OCI-LY7 (cell line): ENCODE data around the gene FCGR3B. TPM values are rescaled to one million over a fixed set of nuclear protein-coding genes. Genes with fewer than 3 reads are reported as not detected.
"Not testable (repeated sequence)": the region's sequence is repeated elsewhere in the genome, so short reads cannot be mapped to it uniquely, and the experiment has no call there.

Experiments
- BruUV-seq: library from RNA; stranded (reverse); fragments of 400-500 nt; replicated peaks from 2 replicates; lab custom pipeline; 2021; lab: Mats Ljungman, UMichigan
- CTCF ChIA-PET: fragments of 300-600 bp; sonication (Branson Sonifier 250); formaldehyde crosslinking; loops from one replicate; lab custom pipeline; 2022; ENCODE audit warnings: antibody characterized with exemption; ENCODE audit not compliant: unreplicated experiment; lab: Charles Lee
- POLR2A ChIA-PET: fragments of 300-600 bp; sonication (Branson Sonifier 250); formaldehyde crosslinking; loops from one replicate; lab custom pipeline; 2022; ENCODE audit warnings: antibody characterized with exemption; lab: Charles Lee
- DNase-seq: peaks from one replicate; pipeline ENCODE4 v3.0.0-alpha.2; 2015; ENCODE audit warnings: low spot score
- H2AFZ ChIP-seq: fragments of 200-600 bp; sonication (generic), shearing (Covaris generic); 2 replicates; pipeline ENCODE4 v1.6.1; 2014; ENCODE audit warnings: mild to moderate bottlenecking, antibody characterized with exemption, low read length, moderate library complexity
- H3K27ac ChIP-seq: fragments of 200-600 bp; sonication (generic); 2 replicates; pipeline ENCODE4 v1.5.1; 2014; ENCODE audit warnings: mixed run types, low read depth, mild to moderate bottlenecking, moderate library complexity, low read length, inconsistent platforms; ENCODE audit not compliant: poor library complexity, severe bottlenecking
- H3K36me3 ChIP-seq: fragments of 200-600 bp; sonication (generic); 2 replicates; pipeline ENCODE4 v1.6.1; 2014; ENCODE audit warnings: mild to moderate bottlenecking, antibody characterized with exemption, low read length, moderate library complexity, mixed read lengths; ENCODE audit not compliant: insufficient read depth
- H3K4me1 ChIP-seq: fragments of 200-600 bp; sonication (generic); 2 replicates; pipeline ENCODE4 v1.5.1; 2014; ENCODE audit warnings: mild to moderate bottlenecking, low read length; ENCODE audit not compliant: insufficient read depth, poor library complexity, severe bottlenecking
- H3K4me2 ChIP-seq: fragments of 200-600 bp; sonication (generic); 2 replicates; pipeline ENCODE4 v1.6.1; 2014; ENCODE audit warnings: mild to moderate bottlenecking, low read length
- H3K4me3 ChIP-seq: fragments of 200-600 bp; sonication (generic); 2 replicates; pipeline ENCODE4 v1.5.1; 2014; ENCODE audit warnings: mild to moderate bottlenecking, low read depth, low read length; ENCODE audit not compliant: poor library complexity, severe bottlenecking
- H3K79me2 ChIP-seq: fragments of 200-600 bp; sonication (generic); 2 replicates; pipeline ENCODE4 v1.6.1; 2016; ENCODE audit warnings: low read depth, mild to moderate bottlenecking, low read length, moderate library complexity, mixed read lengths; ENCODE audit not compliant: insufficient read depth
- H3K9me2 ChIP-seq: fragments of 200-600 bp; sonication (generic); 2 replicates; pipeline ENCODE4 v1.6.1; 2016; ENCODE audit warnings: mild to moderate bottlenecking, low read length, mixed read lengths; ENCODE audit not compliant: insufficient read depth
- H3K9me3 ChIP-seq: fragments of 200-600 bp; sonication (generic); 2 replicates; pipeline ENCODE4 v1.6.1; 2014; ENCODE audit warnings: mild to moderate bottlenecking, mixed run types, low read length, mixed read lengths
- H4K20me1 ChIP-seq: fragments of 200-600 bp; sonication (generic); 2 replicates; pipeline ENCODE4 v1.6.1; 2014; ENCODE audit warnings: mild to moderate bottlenecking, antibody characterized with exemption, low read length, moderate library complexity, mixed read lengths; ENCODE audit not compliant: insufficient read depth
- intact Hi-C: fragments of 100-400 bp; cut with micrococcal nuclease; formaldehyde crosslinking; loops from one replicate; pipeline ENCODE4 v1.10.0; 2022; ENCODE audit not compliant: unreplicated experiment
- total RNA-seq, 2 experiments: library from RNA; depleted of rRNA in 1 of 2; stranded (reverse); fragments of >200 nt in 1 of 2; shearing (Covaris generic) in 1 of 2; gene quantifications; 2 replicates each; pipeline ENCODE4 v1.2.3, GENCODE V29; 2014 to 2022

The FCGR3B gene
- total RNA-seq, 2 experiments from 2014 or later: not detected

GRCh38 chr1:161671045-161672020 is 40.4 kb upstream of the FCGR3B start:
- BruUV-seq, H3K9me2 ChIP-seq, H3K79me2 ChIP-seq, intact Hi-C loops, H3K4me3 ChIP-seq, CTCF ChIA-PET, H4K20me1 ChIP-seq, H3K27ac ChIP-seq, H2AFZ ChIP-seq, DNase-seq, H3K4me2 ChIP-seq, H3K4me1 ChIP-seq, POLR2A ChIA-PET, H3K36me3 ChIP-seq, H3K9me3 ChIP-seq: not testable (repeated sequence)

DNA sequence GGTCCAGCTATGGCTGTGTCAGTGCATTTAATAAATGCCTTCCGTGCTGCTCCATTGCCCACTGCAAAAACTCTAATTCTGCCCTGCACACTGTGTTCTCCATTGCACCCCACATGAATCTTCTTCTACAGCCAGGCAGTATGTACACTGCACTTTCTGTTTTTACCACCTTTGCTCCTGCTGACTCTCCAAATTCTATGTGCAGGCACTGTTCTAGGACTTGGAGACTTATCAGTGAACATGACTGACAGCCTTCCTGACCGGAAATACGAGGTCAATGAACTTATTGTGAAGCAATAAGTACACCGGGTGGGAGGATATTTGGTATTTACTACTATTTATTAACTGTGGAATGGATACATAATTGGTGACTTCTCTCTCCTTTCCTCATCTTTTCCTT is 33.7 kb upstream of the FCGR3B start:
- H3K4me1 ChIP-seq, H3K9me3 ChIP-seq, POLR2A ChIA-PET, DNase-seq, H2AFZ ChIP-seq, H3K36me3 ChIP-seq, CTCF ChIA-PET, BruUV-seq, H3K4me2 ChIP-seq, H3K9me2 ChIP-seq, H3K27ac ChIP-seq, H3K4me3 ChIP-seq, intact Hi-C loops, H4K20me1 ChIP-seq, H3K79me2 ChIP-seq: not testable (repeated sequence)

DNA sequence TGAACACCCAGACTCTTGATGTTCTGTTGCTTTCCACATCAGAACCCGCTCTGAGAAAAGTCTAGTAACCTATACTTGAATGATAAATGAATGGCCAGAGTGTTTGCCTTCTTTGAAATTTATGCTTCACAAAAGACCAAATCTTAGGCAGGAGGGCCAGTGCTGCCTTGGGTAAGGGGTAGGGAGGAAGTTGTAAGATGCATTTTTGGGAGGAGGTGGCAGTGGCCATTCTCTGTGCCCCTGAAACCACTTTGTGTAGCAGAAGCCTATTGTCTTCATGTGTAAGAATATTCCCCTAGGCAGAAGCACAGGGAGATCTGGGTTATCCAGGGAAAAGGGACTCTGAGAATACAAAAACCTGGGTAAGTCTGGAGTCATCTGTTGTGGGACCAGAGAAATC is 32.6 kb upstream of the FCGR3B start:
- H3K36me3 ChIP-seq, DNase-seq, H2AFZ ChIP-seq, H4K20me1 ChIP-seq, H3K4me3 ChIP-seq, H3K9me2 ChIP-seq, BruUV-seq, H3K79me2 ChIP-seq, H3K4me1 ChIP-seq, CTCF ChIA-PET, H3K9me3 ChIP-seq, intact Hi-C loops, H3K4me2 ChIP-seq, POLR2A ChIA-PET, H3K27ac ChIP-seq: not testable (repeated sequence)

DNA sequence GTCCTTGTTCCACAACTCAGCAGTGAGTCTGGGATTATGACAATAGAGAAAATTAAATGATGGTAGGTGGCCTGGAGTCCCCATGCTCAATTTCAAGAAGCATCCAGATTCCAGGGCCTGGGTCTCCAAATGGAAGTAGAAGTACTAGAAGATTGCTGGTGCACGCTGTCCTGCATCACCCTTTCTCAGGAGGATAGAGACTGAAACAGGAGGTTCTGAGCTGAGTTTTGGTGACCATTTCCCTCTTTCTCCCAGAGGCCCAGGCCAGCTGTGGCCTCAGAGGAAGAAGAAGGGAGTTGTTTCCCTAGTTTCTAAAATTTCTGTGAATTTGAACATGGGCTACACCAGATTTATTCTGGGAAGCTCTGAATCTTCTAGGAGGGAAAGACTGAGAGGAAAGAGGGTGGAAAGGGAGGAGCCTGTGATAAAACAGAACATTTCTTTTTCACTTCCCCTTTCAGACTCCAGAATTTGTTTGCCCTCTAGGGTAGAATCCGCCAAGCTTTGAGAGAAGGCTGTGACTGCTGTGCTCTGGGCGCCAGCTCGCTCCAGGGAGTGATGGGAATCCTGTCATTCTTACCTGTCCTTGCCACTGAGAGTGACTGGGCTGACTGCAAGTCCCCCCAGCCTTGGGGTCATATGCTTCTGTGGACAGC is 31.8 kb upstream of the FCGR3B start, which contains the start of gene FCGR2B:
Gene FCGR2B (plus strand): TSS at position 460 of the 656 bp plus-strand sequence. CDS start 99 bp downstream, at position 559.
- H4K20me1 ChIP-seq, POLR2A ChIA-PET, H3K4me3 ChIP-seq, H3K9me3 ChIP-seq, H3K4me1 ChIP-seq, H2AFZ ChIP-seq, DNase-seq, H3K4me2 ChIP-seq, BruUV-seq, CTCF ChIA-PET, intact Hi-C loops, H3K9me2 ChIP-seq, H3K79me2 ChIP-seq, H3K27ac ChIP-seq, H3K36me3 ChIP-seq: not testable (repeated sequence)

DNA sequence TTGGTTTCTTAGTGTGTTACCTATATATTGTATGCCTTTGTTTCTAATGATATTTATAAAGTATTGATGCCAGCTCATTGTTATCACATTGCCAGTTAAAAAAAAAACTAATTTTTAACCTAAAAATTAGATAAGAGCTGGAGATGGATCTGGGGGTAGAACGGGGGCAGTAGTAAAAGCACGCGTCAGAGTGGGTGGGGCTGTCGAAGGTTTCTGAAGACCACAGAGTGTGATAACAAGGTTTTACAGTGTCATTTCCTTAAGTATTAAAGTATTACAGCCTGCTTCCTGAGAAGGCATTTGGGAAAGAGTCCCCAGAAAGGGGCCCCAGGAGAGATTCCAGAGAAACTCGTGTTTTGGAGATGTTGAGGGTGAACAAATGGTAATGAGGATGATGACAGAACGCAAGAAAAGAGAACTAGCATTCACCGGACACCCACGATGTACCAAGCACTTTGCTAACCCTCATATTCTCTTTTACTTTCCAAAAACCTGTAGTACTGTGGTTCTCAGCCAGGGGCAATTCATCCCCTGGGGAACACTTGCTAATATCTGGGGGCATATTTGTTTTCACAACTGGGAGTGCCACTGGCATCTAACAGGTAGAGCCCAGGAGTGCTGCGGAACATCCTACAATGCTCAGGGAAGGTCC is 30.8 kb upstream of the FCGR3B start:
- not testable (repeated sequence) for BruUV-seq

DNA sequence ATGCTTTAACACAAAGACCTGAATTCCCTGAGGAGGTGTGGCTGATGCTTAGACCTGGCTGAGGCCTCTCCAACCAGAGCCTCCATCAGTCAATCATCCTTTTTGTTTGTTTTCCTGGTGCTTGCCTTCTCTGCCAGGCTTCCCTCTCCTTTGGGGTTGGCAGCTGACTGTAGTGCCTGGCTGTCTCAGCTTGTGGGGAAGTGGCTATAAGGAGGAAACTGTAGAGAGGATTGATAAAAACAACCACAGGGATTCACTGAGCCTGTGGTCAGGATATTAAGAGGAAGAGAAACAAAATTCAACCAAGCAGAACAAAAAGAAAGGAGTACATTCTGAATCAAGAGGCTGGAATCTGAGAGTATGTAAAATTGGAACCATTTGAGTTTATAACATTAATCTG is 27.5 kb upstream of the FCGR3B start:
- not testable (repeated sequence) for H3K9me2 ChIP-seq

More for the DNA sequence above, 30.8 kb upstream of the FCGR3B start:
- H2AFZ ChIP-seq, H3K4me2 ChIP-seq, intact Hi-C loops, H3K36me3 ChIP-seq, H3K4me1 ChIP-seq, H3K9me3 ChIP-seq, DNase-seq, H3K27ac ChIP-seq, POLR2A ChIA-PET, H3K4me3 ChIP-seq, CTCF ChIA-PET, H3K9me2 ChIP-seq, H3K79me2 ChIP-seq, H4K20me1 ChIP-seq: not testable (repeated sequence)

More for the DNA sequence above, 27.5 kb upstream of the FCGR3B start:
- CTCF ChIA-PET, H2AFZ ChIP-seq, H4K20me1 ChIP-seq, H3K36me3 ChIP-seq, H3K27ac ChIP-seq, POLR2A ChIA-PET, H3K4me3 ChIP-seq, H3K4me1 ChIP-seq, intact Hi-C loops, BruUV-seq, H3K9me3 ChIP-seq, H3K4me2 ChIP-seq, H3K79me2 ChIP-seq, DNase-seq: not testable (repeated sequence)
